Measurements from ENCODE around the gene MCOLN1. TPM values are rescaled to one million over a fixed set of nuclear protein-coding genes. Genes with fewer than 3 reads are reported as not detected.
"Not testable (repeated sequence)": the region's sequence is repeated elsewhere in the genome, so short reads cannot be mapped to it uniquely, and the experiment has no call there.

Gene MCOLN1
- total and polyA plus RNA-seq, 12 donors: 10.4 to 34.9 (median 15.1) TPM

GRCh38 chr19:7575434-7576040 lies 53.1 kb downstream of the MCOLN1 start:
- DNase-seq (no peak), ATAC-seq (no peak)
- peaks cover 0 to 11% (median 0%) of the 10 kb centered on the region in 7 donors for H3K27me3 ChIP-seq
- no peak for TF ChIP-seq CTCF (IDR thresholded peaks at IDR 0.05)
- H3K4me1 ChIP-seq: no peaks in the 10 kb centered on the region
- intact Hi-C loops (cut with DNase I): loop anchor here in 1 of 10 donors (10.0 kb wide), 1 partner anchor 219 kb away; no protein-coding TSS in a partner anchor
- H3K36me3 ChIP-seq: no peaks in the 10 kb centered on the region
- 78 to 84% methylated on average over 9 of the region's 9 CpGs for WGBS, 2 donors
- H3K27ac ChIP-seq: no peak overlapping the region
- no peaks in the 10 kb centered on the region for H3K9me3 ChIP-seq
- H3K4me3 ChIP-seq: no peak overlapping the region

GRCh38 chr19:7577422-7577821 lies 55.0 kb downstream of the MCOLN1 start:
- DNase-seq, H3K4me3 ChIP-seq, H3K27ac ChIP-seq, H3K4me1 ChIP-seq, H3K36me3 ChIP-seq, ATAC-seq, H3K9me3 ChIP-seq: not testable (repeated sequence)
- WGBS, 2 donors: 88 to 94% methylated on average over 1 of the region's 1 CpG
- intact Hi-C loops (cut with DNase I): loop anchor here in 1 of 10 donors (10.0 kb wide), 1 partner anchor 217 kb away; no protein-coding TSS in a partner anchor
- peaks cover 0 to 17% (median 0%) of the 10 kb centered on the region in 7 donors for H3K27me3 ChIP-seq

GRCh38 chr19:7578127-7578526 lies 55.7 kb downstream of the MCOLN1 start:
- ATAC-seq (no peak), DNase-seq (no peak)
- H3K4me1 ChIP-seq: no peaks in the 10 kb centered on the region
- H3K27ac ChIP-seq: no peak overlapping the region
- no peak overlapping the region for H3K4me3 ChIP-seq
- intact Hi-C loops (cut with DNase I): loop anchor here in 1 of 10 donors (10.0 kb wide), 1 partner anchor 217 kb away; no protein-coding TSS in a partner anchor
- no peaks in the 10 kb centered on the region for H3K9me3 ChIP-seq
- 67 to 68% methylated on average over 6 of the region's 6 CpGs for WGBS, 2 donors
- TF ChIP-seq CTCF (IDR thresholded peaks at IDR 0.05): no peak
- peaks cover 0 to 21% (median 0%) of the 10 kb centered on the region in 7 donors for H3K27me3 ChIP-seq
- H3K36me3 ChIP-seq: no peaks in the 10 kb centered on the region

- TF ChIP-seq CTCF (IDR thresholded peaks at IDR 0.05): no peak
- WGBS, 2 donors: 33 to 43% methylated on average over 6 of the region's 6 CpGs
- Histone ChIP-seq H3K27me3 (peaks cover 0 to 24% (median 0%) of the 10 kb centered on the region in 7 donors), H3K36me3 (no peaks in the 10 kb centered on the region), H3K4me3 (no peak overlapping the region), H3K4me1 (no peaks in the 10 kb centered on the region), H3K9me3 (no peaks in the 10 kb centered on the region), H3K27ac (no peak overlapping the region)
- ATAC-seq: no peak
- intact Hi-C loops (cut with DNase I): loop anchor here in 1 of 10 donors (10.0 kb wide), 1 partner anchor 216 kb away; no protein-coding TSS in a partner anchor
- no peak for DNase-seq
These were observed 56.8 kb downstream of the MCOLN1 start for GRCh38 chr19:7579182-7579581.

GRCh38 chr19:7582446-7582845 lies 60.0 kb downstream of the MCOLN1 start:
- no peak for TF ChIP-seq CTCF (IDR thresholded peaks at IDR 0.05)
- H3K27me3 ChIP-seq: peaks cover 0 to 18% (median under 1%) of the 10 kb centered on the region in 7 donors
- H3K27ac ChIP-seq: no peak overlapping the region
- 50 to 55% methylated on average over 11 of the region's 11 CpGs for WGBS, 2 donors
- intact Hi-C loops (cut with DNase I): loop anchor here in 1 of 10 donors (10.0 kb wide), 1 partner anchor 202 kb away; no protein-coding TSS in a partner anchor
- no peaks in the 10 kb centered on the region for H3K36me3 ChIP-seq
- no peaks in the 10 kb centered on the region for H3K4me1 ChIP-seq
- DNase-seq: no peak
- H3K4me3 ChIP-seq: no peak overlapping the region
- no peak for ATAC-seq
- no peaks in the 10 kb centered on the region for H3K9me3 ChIP-seq

Data from heart right ventricle (tissue), 16 donors.